ENCODE measurements around the gene USF3. TPM values are rescaled to one million over a fixed set of nuclear protein-coding genes. Genes with fewer than 3 reads are reported as not detected.

Gene USF3
- total and polyA plus RNA-seq, 2 of the 8 experiments (the other 6 are each of a cell fraction or from before 2014, with no cell fraction given): 9.6 to 18.5 TPM

DNA sequence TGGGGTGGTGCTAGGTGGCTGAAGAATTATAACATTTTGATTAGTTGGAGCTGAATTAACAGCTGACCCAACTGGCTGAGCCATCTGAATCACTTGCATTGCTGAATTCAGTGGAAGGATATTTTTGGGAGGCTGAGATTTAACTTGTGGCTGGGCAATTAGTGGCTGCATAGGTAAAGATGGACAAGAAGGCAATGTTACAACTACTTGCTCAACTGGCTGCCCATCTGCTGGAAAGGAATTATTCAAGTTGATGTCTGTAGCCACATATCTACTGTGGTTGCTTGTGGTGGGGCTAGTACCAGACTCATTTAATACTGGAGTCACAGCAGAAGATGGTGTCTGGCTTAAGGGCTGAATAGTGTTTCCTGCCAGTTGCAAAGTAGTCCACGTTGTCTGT is 36.4 kb downstream of the USF3 start:
- Histone ChIP-seq H3K9me3 (ENCODE audit: insufficient read depth in 2 of 2, low read depth in 1 of 2, low read length in 1 of 2) (no peaks in the 10 kb centered on the region), H3K79me1 (ENCODE audit: low read depth, low read length) (no peaks in the 10 kb centered on the region), H4K91ac (replicated peaks; ENCODE audit: insufficient read length, low read length) (no peak overlapping the region), H3K79me2 (ENCODE audit: control insufficient read depth in 1 of 2, insufficient read depth in 2 of 2, low read length in 2 of 2) (no peaks in the 10 kb centered on the region), H3K56ac (replicated peaks; ENCODE audit: insufficient read length, low read depth, low read length) (no peak overlapping the region), H2BK120ac (replicated peaks; ENCODE audit: low read depth, low read length) (no peak overlapping the region), H3K4ac (replicated peaks; ENCODE audit: insufficient read length, low read depth, low read length) (no peak overlapping the region), H2AFZ (ENCODE audit: low read length) (no peak overlapping the region), H2AK5ac (ENCODE audit: low read depth, low read length) (no peak overlapping the region), H2BK20ac (ENCODE audit: low read length) (no peak overlapping the region), H3K27ac (ENCODE audit: low read depth, low read length) (no peak overlapping the region), H3K27me3 (replicated peaks in 1 of 4; ENCODE audit: control insufficient read depth in 3 of 4, extremely low read depth in 1 of 4, insufficient read depth in 3 of 4, low read length in 3 of 4) (no peaks in the 10 kb centered on the region), H3K14ac (ENCODE audit: insufficient read length) (no peak overlapping the region), H3K23ac (ENCODE audit: insufficient read length) (no peak overlapping the region), H3K9ac (replicated peaks in 1 of 4; ENCODE audit: extremely low read depth in 1 of 4, low read depth in 3 of 4, low read length in 3 of 4) (no peak overlapping the region), H2BK5ac (ENCODE audit: low read depth, low read length) (no peak overlapping the region), H3K4me2 (ENCODE audit: insufficient read depth in 1 of 2, low read depth in 2 of 2, low read length in 2 of 2) (no peak overlapping the region), H3K4me3 (ENCODE audit: extremely low read depth in 1 of 4, insufficient read depth in 2 of 4, low read depth in 3 of 4, low read length in 4 of 4) (no peak overlapping the region), H3K23me2 (ENCODE audit: low read depth, low read length) (no peaks in the 10 kb centered on the region), H3K36me3 (ENCODE audit: control insufficient read depth in 2 of 4, insufficient read depth in 4 of 4, low read length in 3 of 4) (peaks cover 4 to 17% (median 14%) of the 10 kb centered on the region in 4 experiments; a peak in 7 of 8 replicates), H2BK15ac (ENCODE audit: low read length) (no peak overlapping the region), H4K20me1 (replicated peaks in 1 of 2; ENCODE audit: control insufficient read depth in 1 of 2, insufficient read depth in 2 of 2, low read length in 2 of 2) (no peaks in the 10 kb centered on the region), H3K18ac (ENCODE audit: extremely low read depth, low read length) (no peak overlapping the region), H2BK12ac (ENCODE audit: low read depth, low read length) (no peak overlapping the region), H3K4me1 (replicated peaks in 1 of 4; ENCODE audit: control insufficient read depth in 3 of 4, insufficient read depth in 4 of 4, low read length in 3 of 4) (no peaks in the 10 kb centered on the region; a peak in 1 of 7 replicates), H4K5ac (ENCODE audit: insufficient read length, low read depth, low read length) (no peak overlapping the region), H4K8ac (ENCODE audit: extremely low read depth, insufficient read depth, low read length) (no peak overlapping the region)
- WGBS, 2 experiments (ENCODE audit: extremely low coverage in 1 of 2, insufficient coverage in 1 of 2, insufficient read length in 1 of 2, insufficient replicate concordance in 2 of 2, low coverage in 1 of 2, low lambda C conversion rate in 2 of 2, missing lambda C conversion rate in 1 of 2): 100% methylated on average over 1 of the region's 1 CpG; no CpG with 5 or more reads in 1 of the 2 experiments
- POLR2A ChIA-PET (ENCODE audit: partially characterized antibody): no interaction called here
- CTCF ChIA-PET (ENCODE audit: partially characterized antibody): no interaction called here
- no peak for FAIRE-seq
- DNase-seq (ENCODE audit: low read depth in 1 of 2, low spot score in 2 of 2): no peak
- TF ChIP-seq RFX5 (IDR thresholded peaks at IDR 0.05; ENCODE audit: borderline replicate concordance, low read depth, low read length) (no peak), POLR2A (IDR thresholded peaks at IDR 0.05; ENCODE audit: control extremely low read depth in 1 of 2, low read depth in 2 of 2, low read length in 2 of 2) (no peak), RBBP5 (IDR thresholded peaks at IDR 0.05; ENCODE audit: borderline replicate concordance, low read depth, low read length) (no peak), EP300 (IDR thresholded peaks at IDR 0.05; ENCODE audit: borderline replicate concordance in 1 of 2, low read depth in 2 of 2, low read length in 2 of 2) (no peak), RXRA (IDR thresholded peaks at IDR 0.05; ENCODE audit: insufficient read depth, low read depth, low read length) (no peak), POLR2AphosphoS5 (IDR thresholded peaks at IDR 0.05; ENCODE audit: low read depth, low read length) (no peak), KDM5A (IDR thresholded peaks at IDR 0.05; ENCODE audit: low read length) (no peak), RNF2 (IDR thresholded peaks at IDR 0.05; ENCODE audit: borderline replicate concordance, low read depth, low read length, missing control alignments, poor library complexity, severe bottlenecking) (no peak), EZH2 (IDR thresholded peaks at IDR 0.05; ENCODE audit: low read depth, low read length, severe bottlenecking) (no peak), HDAC2 (IDR thresholded peaks at IDR 0.05; ENCODE audit: borderline replicate concordance in 1 of 2, low read depth in 2 of 2, low read length in 2 of 2) (no peak)
- TF ChIP-seq, protein P1, sequence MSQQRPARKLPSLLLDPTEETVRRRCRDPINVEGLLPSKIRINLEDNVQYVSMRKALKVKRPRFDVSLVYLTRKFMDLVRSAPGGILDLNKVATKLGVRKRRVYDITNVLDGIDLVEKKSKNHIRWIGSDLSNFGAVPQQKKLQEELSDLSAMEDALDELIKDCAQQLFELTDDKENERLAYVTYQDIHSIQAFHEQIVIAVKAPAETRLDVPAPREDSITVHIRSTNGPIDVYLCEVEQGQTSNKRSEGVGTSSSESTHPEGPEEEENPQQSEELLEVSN (IDR thresholded peaks at IDR 0.05): no peak
- TF ChIP-seq, protein P2, sequence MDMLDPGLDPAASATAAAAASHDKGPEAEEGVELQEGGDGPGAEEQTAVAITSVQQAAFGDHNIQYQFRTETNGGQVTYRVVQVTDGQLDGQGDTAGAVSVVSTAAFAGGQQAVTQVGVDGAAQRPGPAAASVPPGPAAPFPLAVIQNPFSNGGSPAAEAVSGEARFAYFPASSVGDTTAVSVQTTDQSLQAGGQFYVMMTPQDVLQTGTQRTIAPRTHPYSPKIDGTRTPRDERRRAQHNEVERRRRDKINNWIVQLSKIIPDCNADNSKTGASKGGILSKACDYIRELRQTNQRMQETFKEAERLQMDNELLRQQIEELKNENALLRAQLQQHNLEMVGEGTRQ (IDR thresholded peaks at IDR 0.05; ENCODE audit: low read length): no peak

Measured in H1 (cell line).